ENCODE data around the gene ZP4. TPM values are rescaled to one million over a fixed set of nuclear protein-coding genes. Genes with fewer than 3 reads are reported as not detected.

ZP4 gene
- total RNA-seq, 1 experiment from 2014 or later = not detected

DNA sequence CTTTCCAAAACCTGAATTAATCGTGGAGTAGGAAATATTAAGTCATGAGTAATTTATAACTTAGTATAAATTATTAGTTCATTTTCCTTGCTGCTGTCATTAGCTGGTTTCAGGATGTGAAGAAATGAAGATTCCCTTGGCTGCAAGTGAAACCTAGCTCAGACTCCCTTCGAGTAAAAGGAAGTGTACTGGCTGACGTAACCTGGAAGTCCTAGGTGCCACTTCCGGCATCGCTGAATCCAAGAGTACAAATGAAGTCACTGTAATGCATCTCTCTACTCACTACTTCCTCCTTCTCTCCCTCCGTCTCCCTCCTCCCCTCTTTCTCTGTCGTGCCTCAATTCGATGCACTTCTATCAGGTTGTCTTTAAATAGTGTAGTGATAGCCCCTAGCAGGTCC, 28.8 kb downstream of the ZP4 start:
- no peak for DNase-seq (ENCODE audit: low spot score)
- ChIA-PET POLR2A (ENCODE audit: low non-redundant PET) (no interaction called here), CTCF (no interaction called here)
- TF ChIP-seq, protein P1, sequence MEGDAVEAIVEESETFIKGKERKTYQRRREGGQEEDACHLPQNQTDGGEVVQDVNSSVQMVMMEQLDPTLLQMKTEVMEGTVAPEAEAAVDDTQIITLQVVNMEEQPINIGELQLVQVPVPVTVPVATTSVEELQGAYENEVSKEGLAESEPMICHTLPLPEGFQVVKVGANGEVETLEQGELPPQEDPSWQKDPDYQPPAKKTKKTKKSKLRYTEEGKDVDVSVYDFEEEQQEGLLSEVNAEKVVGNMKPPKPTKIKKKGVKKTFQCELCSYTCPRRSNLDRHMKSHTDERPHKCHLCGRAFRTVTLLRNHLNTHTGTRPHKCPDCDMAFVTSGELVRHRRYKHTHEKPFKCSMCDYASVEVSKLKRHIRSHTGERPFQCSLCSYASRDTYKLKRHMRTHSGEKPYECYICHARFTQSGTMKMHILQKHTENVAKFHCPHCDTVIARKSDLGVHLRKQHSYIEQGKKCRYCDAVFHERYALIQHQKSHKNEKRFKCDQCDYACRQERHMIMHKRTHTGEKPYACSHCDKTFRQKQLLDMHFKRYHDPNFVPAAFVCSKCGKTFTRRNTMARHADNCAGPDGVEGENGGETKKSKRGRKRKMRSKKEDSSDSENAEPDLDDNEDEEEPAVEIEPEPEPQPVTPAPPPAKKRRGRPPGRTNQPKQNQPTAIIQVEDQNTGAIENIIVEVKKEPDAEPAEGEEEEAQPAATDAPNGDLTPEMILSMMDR (conservative IDR thresholded peaks at IDR 0.05; ENCODE audit: low read depth, low read length) = no peak
- TF ChIP-seq EZH2 (IDR thresholded peaks at IDR 0.05; ENCODE audit: borderline replicate concordance, low read depth, low read length, poor library complexity, severe bottlenecking) = no peak
- H3K27me3 ChIP-seq (replicated peaks; ENCODE audit: insufficient read depth, low read depth, low read length, poor library complexity) = no peaks in the 10 kb centered on the region
- H3K4me1 ChIP-seq (ENCODE audit: insufficient read depth, low read length, poor library complexity, severe bottlenecking) = no peaks in the 10 kb centered on the region
- no peaks in the 10 kb centered on the region for H3K36me3 ChIP-seq (ENCODE audit: insufficient read depth, low read length, poor library complexity, severe bottlenecking)
- no TSS peak for BruUV-seq (replicated peaks)
- intact Hi-C loops (cut with micrococcal nuclease; ENCODE audit: unreplicated experiment) = no loop called here
- H3K4me3 ChIP-seq (ENCODE audit: low read depth, low read length, poor library complexity, severe bottlenecking) = no peak overlapping the region
- no peak overlapping the region for H3K27ac ChIP-seq (ENCODE audit: low read depth, low read length, poor library complexity, severe bottlenecking)
- no peaks in the 10 kb centered on the region for H3K9me3 ChIP-seq (ENCODE audit: low read depth, low read length, poor library complexity, severe bottlenecking)

DNA sequence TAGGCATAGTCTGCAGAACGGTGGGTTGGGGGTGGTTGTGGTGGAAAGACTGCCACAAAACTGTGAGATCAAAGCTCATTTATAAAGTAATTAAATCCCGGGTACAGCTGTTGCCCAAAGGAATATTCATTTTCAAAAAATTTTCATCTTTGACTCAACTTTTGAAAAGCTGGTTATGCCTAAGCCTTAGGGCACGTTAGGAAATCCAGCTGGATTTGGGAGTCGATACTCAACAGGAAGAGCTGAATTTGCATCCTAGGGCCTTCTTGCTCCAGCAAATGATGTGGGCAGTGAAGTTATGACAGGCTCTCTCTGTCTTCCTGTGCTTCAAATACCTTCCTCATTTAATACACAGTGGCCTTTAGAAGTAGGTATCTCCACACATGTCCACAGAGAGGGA, 31.7 kb downstream of the ZP4 start:
- DNase-seq (ENCODE audit: low spot score) = no peak
- ChIA-PET CTCF (no interaction called here), POLR2A (ENCODE audit: low non-redundant PET) (no interaction called here)
- Histone ChIP-seq H3K9me3 (ENCODE audit: low read depth, low read length, poor library complexity, severe bottlenecking) (no peaks in the 10 kb centered on the region), H3K27ac (ENCODE audit: low read depth, low read length, poor library complexity, severe bottlenecking) (no peak overlapping the region), H3K27me3 (replicated peaks; ENCODE audit: insufficient read depth, low read depth, low read length, poor library complexity) (no peaks in the 10 kb centered on the region), H3K4me1 (ENCODE audit: insufficient read depth, low read length, poor library complexity, severe bottlenecking) (no peaks in the 10 kb centered on the region), H3K36me3 (ENCODE audit: insufficient read depth, low read length, poor library complexity, severe bottlenecking) (no peaks in the 10 kb centered on the region), H3K4me3 (ENCODE audit: low read depth, low read length, poor library complexity, severe bottlenecking) (no peak overlapping the region)
- no TSS peak for BruUV-seq (replicated peaks)
- no peak for TF ChIP-seq EZH2 (IDR thresholded peaks at IDR 0.05; ENCODE audit: borderline replicate concordance, low read depth, low read length, poor library complexity, severe bottlenecking)
- TF ChIP-seq, protein P1 (conservative IDR thresholded peaks at IDR 0.05; ENCODE audit: low read depth, low read length) = no peak
- intact Hi-C loops (cut with micrococcal nuclease; ENCODE audit: unreplicated experiment) = loop anchor here (10.0 kb wide), 1 partner anchor 386 kb away; no protein-coding TSS in a partner anchor

DNA sequence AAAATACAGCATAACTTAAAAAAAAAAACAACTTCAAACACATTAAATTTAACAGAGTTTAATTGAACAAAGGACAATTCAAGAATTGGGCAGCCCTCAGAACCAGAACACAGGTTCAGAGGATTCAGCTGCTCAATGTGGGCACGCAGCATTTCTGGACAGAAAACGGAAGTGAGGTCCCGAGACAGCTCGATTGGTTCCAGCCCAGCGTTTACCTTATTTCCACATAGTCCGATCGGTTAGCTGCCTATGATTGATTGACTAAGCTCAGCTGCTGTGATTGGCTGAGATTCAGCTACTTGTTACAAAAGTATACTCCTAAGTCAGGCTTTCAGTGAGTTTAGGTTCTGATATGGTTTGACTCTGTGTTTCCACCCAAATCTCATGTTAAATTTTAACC, 33.3 kb downstream of the ZP4 start:
- Histone ChIP-seq H3K4me3 (ENCODE audit: low read depth, low read length, poor library complexity, severe bottlenecking) (no peak overlapping the region), H3K27ac (ENCODE audit: low read depth, low read length, poor library complexity, severe bottlenecking) (no peak overlapping the region), H3K9me3 (ENCODE audit: low read depth, low read length, poor library complexity, severe bottlenecking) (no peaks in the 10 kb centered on the region), H3K27me3 (replicated peaks; ENCODE audit: insufficient read depth, low read depth, low read length, poor library complexity) (no peaks in the 10 kb centered on the region), H3K4me1 (ENCODE audit: insufficient read depth, low read length, poor library complexity, severe bottlenecking) (no peaks in the 10 kb centered on the region), H3K36me3 (ENCODE audit: insufficient read depth, low read length, poor library complexity, severe bottlenecking) (no peaks in the 10 kb centered on the region)
- no TSS peak for BruUV-seq (replicated peaks)
- POLR2A ChIA-PET (ENCODE audit: low non-redundant PET) = no interaction called here
- CTCF ChIA-PET = no interaction called here
- TF ChIP-seq EZH2 (IDR thresholded peaks at IDR 0.05; ENCODE audit: borderline replicate concordance, low read depth, low read length, poor library complexity, severe bottlenecking) = no peak
- TF ChIP-seq, protein P1 (conservative IDR thresholded peaks at IDR 0.05; ENCODE audit: low read depth, low read length) = no peak
- no peak for DNase-seq (ENCODE audit: low spot score)
- intact Hi-C loops (cut with micrococcal nuclease; ENCODE audit: unreplicated experiment) = loop anchor here (10.0 kb wide), 1 partner anchor 387 kb away; no protein-coding TSS in a partner anchor

All from A673 (cell line).